Stimulated activated CD4-positive, alpha-beta T cell treated with anti-CD3 and anti-CD28 coated beads, Interleukin-1b, Interleukin-23, amount 100 ng/mL, for 48 hours (primary cell): Measurements from ENCODE around the gene SLC27A2.
"Not testable (repeated sequence)": the region's sequence is repeated elsewhere in the genome, so short reads cannot be mapped to it uniquely, and the experiment has no call there.

ENCODE experiments used
- DNase-seq: peaks from one replicate; pipeline ENCODE4 v3.0.0-alpha.2; 2020

The SLC27A2 gene

DNA sequence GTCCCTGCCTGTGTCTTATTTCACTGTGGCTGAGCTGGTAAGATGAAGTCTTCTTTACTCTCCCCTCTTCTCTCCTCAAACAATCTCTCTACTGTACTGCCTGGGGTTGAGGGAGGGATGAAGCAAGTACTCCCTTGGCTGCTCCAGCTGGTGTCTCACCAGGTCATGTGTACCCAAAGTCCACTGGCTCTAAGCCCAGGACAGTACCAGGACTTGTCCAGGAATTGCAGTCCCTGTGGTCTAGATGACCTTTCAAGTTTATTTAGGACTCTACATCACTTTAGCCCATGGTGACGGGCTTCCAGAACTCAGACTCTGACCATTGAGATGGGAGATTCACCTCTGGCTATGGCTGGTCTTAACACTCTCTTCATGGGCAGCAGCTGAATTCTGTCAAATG is 17.5 kb upstream of the SLC27A2 start:
- DNase-seq = no peak

DNA sequence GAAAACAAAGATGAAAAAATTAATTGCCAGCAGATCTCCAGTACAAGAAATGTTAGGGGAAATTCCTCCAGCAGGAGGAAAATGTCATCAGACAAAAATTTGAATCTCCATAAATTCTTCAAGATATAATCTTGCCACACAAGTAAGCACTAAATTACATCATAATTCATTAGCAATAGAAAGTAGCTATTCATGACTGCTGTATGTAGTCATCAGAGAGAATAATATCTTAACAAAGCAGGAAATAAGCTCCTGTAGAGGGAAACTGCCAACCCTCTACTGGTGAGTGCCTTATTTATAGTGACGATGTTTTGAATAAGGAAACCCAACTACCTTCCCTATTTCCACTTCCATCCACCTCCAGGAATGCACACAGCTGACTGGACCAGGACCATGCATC is 15.8 kb upstream of the SLC27A2 start:
- no peak for DNase-seq

- no peak for DNase-seq
Measured at GRCh38 chr15:50167110-50167509, 14.9 kb upstream of the SLC27A2 start.

DNA sequence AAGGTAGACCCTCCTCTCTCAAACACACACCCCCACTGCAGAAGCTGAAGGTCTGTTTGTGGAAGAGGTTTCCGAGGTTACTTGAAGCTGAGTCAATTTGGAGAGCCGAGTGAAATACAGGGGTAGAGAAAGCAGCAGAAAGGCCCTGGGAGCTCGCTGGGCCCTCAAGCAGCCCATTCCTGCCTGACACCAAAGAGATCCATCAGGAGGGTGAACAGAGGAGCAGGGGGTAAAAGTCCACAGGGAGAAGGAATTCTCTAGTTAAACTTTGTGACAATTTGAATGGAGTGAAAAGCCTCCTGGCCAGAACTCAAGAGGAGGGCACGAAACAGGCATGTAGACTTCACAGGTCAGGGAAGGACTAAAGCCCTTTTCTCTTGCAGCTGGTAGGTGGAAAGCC is 13.6 kb upstream of the SLC27A2 start:
- no peak for DNase-seq

- no peak for DNase-seq
Measured at GRCh38 chr15:50168783-50169411, 13.1 kb upstream of the SLC27A2 start.

GRCh38 chr15:50172360-50172895 is 9.6 kb upstream of the SLC27A2 start:
- not testable (repeated sequence) for DNase-seq

GRCh38 chr15:50176869-50177268 is 5.1 kb upstream of the SLC27A2 start:
- DNase-seq = no peak

GRCh38 chr15:50180091-50180490 is 1.9 kb upstream of the SLC27A2 start:
- DNase-seq = no peak

DNA sequence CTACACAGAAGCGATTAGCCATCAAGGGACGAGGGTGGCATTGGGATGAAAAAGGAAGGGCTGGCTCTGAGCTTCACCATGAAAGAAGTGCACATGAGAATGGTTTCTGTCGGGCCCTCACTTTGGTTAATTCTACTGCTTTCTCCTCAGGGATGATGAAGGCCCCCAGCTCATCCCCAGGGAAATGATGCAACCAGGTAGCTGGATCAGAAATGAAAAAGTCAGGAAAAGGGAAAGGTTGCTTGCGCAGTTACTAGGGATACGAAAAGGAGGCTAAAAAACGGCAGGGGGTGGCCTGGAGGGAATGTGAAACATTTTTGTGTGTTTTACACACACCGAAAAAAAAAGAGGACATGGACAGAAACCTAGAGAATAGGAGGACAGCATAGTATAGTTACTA is 1.4 kb upstream of the SLC27A2 start:
- DNase-seq = no peak

DNA sequence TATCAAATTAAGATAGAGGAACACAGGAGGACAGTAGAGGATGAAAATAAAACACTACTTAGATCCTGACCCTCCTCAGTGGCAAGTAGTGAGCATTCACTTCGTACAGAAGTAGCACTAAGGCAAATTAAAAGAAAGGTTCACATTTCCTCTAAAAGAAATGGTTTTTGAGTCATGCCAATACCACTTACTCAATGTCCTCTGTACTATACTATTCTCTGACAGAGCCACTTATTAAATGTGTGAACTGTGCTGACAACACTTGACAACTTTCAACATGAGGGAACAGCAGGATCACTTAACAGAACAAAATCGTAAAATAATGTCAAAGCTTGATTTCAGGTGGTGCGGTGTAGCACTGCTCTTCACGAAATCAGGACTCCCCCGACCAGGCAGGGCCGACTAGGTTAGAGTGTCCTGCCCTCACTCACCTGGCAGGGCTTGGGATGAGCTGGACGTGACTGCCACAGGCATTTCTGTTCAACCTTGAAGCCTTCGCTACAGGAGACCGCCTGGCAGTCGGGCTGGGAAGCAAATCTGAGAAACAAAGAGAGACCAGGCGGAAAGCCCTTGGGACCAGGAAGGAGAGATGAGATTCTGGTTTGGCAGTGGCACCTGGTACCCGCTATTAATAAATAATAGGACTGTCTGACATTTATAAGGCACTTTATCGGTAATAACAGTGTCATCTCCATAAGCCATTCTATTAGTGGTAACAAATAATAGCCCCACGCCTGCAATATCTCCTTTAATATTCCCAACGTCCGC is 611 bp upstream of the SLC27A2 start:
- DNase-seq = no peak

GRCh38 chr15:50182219-50183013 is 420 bp downstream of the SLC27A2 start:
- peak; percentile 46 for DNase-seq

DNA sequence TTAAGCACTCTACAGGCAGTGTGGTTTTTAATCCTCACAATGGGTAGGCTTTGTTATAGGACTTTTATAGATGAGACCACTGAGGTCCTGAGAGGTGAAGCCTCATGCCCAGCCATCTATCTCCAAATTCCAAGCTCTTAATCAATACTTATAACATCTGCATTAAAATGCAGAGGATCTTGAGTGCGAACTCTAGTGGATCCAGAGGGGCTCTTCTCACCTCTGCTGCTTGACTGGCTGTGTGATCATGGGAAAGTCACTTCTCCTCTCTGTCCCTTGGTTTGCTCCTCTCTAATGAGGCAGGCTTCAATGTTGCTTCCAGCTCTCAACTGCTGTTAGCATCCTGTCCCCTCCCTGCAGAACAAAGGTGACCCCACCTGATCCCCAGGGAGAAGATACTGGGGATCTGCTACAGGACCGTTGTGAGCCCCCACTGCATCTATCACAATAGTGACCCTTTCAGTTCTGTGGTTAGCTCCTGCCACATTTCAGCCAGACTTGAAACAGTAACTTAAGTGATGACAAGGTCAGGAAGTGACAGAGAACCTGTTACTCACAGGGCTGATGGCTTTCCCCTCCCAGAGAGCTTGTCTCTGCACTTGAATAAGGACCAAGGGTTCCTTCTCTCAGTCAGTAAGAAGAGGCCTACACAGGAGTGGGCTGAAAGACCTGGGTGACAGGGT is 1.3 kb downstream of the SLC27A2 start:
- peak; percentile 32 for DNase-seq

DNA sequence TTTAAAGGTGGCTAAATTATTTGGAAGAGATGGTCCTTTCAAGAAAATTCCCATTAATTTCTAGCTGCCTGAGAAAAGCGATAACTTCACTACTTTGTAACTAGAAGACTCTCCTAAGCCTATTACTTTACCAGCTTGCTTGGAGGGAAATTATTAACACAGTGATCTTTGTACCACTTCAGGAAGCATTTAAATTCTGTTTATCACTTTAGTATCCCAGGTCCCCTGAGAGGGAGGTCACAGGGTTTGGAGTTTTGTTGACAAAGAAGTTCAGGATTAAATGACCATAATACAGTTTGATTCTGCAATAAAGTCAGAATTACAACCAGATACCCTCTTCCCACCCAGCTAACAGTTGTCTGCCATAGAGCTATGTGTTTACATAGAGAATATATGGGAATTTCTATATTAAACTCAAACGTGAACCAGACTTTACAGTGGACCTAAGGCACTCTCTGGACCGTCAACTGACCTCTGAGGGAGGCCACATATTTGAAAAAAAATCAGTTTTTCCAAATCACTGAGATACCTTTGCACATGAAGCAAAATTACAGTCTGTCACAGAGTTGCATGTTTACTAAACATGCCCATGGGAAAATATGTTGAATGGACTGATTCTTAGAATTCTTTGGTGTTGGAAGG is 3.0 kb downstream of the SLC27A2 start:
- no peak for DNase-seq

- DNase-seq = no peak
Measured at GRCh38 chr15:50186090-50186489, 4.1 kb downstream of the SLC27A2 start.

DNA sequence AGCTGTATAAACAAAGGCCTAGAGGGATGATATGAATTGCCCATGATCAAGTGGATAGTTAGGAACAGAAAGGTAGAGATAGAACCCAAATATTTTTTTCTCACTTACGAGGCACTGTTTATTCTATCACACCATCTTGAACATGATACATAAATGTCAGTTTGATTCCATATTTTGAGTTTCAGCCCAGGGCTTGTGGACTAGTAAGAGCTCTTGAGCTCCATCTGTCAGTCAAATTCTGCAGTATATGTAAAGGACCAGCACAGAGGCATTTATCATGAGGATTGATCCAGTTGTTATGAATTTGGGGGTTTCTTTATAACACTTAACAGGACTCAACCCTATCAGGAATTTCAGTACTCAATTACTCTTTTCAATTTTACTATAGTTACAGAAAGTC is 4.8 kb downstream of the SLC27A2 start:
- DNase-seq = no peak

- DNase-seq = no peak
Measured at GRCh38 chr15:50187525-50187924, 5.5 kb downstream of the SLC27A2 start.

GRCh38 chr15:50187997-50188396 is 6.0 kb downstream of the SLC27A2 start:
- no peak for DNase-seq

GRCh38 chr15:50188793-50189192 is 6.8 kb downstream of the SLC27A2 start:
- DNase-seq = not testable (repeated sequence)

GRCh38 chr15:50189633-50190032 is 7.6 kb downstream of the SLC27A2 start:
- DNase-seq = no peak

GRCh38 chr15:50190166-50190570 is 8.2 kb downstream of the SLC27A2 start:
- no peak for DNase-seq

GRCh38 chr15:50190723-50191122 is 8.7 kb downstream of the SLC27A2 start:
- DNase-seq = no peak

DNA sequence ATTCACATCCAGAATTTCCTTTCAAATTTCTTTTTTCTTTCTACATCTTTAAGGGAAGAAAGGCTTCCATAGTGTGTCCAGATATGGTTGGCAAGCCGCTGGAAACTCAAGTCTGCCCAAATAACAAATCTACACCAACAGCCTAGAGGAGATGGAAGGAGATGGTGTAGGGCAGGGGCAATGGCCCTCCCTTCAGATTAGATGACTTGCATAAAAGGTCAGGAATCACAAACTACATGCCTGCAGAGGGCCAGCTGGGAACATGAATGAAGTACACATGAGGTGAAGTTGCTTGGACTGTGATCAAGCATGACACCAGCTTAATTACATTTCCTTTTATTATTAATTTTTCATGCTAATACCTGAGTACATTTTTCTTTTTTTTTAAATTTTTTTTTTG is 10.2 kb downstream of the SLC27A2 start:
- no peak for DNase-seq
